Panc1 (cell line): ENCODE data around the gene CCDC70.

Source experiments
- POLR2AphosphoS5 ChIP-seq: IDR thresholded peaks from 2 replicates; pipeline ENCODE4 v1.6.1; 2012; ENCODE audit warnings: mild to moderate bottlenecking, low read depth, low read length, moderate library complexity
- SIN3A ChIP-seq: IDR thresholded peaks from 2 replicates; pipeline ENCODE4 v1.6.1; 2012; ENCODE audit warnings: low read depth, mild to moderate bottlenecking, low read length, moderate library complexity, borderline replicate concordance; ENCODE audit not compliant: insufficient read depth
- TF ChIP-seq, protein P1 (sequence below): fragments of 450-650 bp; IDR thresholded peaks from 2 replicates; pipeline ENCODE4 v1.5.1; 2017; ENCODE audit warnings: mild to moderate bottlenecking

DNA sequence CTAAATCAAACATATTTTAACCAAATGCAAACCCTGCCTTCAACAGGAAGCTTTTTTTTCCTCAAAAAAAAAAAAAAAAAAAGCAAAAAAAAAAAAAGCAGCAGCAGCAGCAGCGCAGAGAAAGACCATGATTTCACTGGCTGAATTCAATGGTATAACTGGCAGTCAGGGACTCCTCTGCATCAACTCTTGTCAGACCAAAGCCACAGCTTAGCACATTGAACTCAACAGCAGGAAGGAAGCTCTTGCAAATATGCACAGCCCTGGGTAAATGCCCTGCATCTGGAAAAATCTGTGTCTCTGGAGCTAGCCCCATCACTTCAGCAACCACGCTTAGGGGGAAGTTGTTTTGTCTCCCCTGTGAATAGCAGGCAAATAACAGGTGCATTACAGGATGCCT lies 40.2 kb upstream of the CCDC70 start:
- TF ChIP-seq, protein P1, sequence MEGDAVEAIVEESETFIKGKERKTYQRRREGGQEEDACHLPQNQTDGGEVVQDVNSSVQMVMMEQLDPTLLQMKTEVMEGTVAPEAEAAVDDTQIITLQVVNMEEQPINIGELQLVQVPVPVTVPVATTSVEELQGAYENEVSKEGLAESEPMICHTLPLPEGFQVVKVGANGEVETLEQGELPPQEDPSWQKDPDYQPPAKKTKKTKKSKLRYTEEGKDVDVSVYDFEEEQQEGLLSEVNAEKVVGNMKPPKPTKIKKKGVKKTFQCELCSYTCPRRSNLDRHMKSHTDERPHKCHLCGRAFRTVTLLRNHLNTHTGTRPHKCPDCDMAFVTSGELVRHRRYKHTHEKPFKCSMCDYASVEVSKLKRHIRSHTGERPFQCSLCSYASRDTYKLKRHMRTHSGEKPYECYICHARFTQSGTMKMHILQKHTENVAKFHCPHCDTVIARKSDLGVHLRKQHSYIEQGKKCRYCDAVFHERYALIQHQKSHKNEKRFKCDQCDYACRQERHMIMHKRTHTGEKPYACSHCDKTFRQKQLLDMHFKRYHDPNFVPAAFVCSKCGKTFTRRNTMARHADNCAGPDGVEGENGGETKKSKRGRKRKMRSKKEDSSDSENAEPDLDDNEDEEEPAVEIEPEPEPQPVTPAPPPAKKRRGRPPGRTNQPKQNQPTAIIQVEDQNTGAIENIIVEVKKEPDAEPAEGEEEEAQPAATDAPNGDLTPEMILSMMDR, result no peak
- TF ChIP-seq POLR2AphosphoS5, result no peak
- TF ChIP-seq SIN3A, result no peak
